MM.1S (cell line): ENCODE results near the gene RAB3IL1.

Experiments
- EZH2 ChIP-seq: fragments of 300-600 bp; sonication (generic); optimal IDR thresholded peaks from 2 replicates; pipeline ENCODE3; 2017; ENCODE audit warnings: low read depth, mild to moderate bottlenecking, antibody characterized with exemption, low read length, mixed read lengths
- TF ChIP-seq, protein P1 (sequence below): fragments of 300-600 bp; sonication (generic); IDR thresholded peaks from 2 replicates; pipeline ENCODE4 v1.5.1; 2016; ENCODE audit warnings: antibody characterized with exemption, low read length, mixed read lengths

DNA sequence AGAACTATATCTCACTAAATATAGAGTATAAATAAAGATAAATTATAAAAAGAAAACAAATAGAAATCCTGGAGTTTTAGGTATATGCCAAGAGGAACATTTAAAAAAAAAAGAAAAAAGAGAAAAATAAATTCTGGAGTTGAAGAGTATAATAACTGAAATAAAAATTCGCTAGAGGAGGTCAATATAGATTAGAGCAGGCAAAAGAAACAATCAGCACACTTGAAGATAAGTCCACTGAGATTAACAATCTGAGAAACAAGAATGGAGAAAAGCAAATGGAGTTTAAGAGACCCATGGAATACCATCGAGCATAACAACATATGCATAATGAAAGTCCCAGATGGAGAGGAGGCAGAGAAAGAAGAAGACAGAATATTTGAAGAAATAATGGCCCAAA lies 18.5 kb upstream of the RAB3IL1 start:
- TF ChIP-seq, protein P1, sequence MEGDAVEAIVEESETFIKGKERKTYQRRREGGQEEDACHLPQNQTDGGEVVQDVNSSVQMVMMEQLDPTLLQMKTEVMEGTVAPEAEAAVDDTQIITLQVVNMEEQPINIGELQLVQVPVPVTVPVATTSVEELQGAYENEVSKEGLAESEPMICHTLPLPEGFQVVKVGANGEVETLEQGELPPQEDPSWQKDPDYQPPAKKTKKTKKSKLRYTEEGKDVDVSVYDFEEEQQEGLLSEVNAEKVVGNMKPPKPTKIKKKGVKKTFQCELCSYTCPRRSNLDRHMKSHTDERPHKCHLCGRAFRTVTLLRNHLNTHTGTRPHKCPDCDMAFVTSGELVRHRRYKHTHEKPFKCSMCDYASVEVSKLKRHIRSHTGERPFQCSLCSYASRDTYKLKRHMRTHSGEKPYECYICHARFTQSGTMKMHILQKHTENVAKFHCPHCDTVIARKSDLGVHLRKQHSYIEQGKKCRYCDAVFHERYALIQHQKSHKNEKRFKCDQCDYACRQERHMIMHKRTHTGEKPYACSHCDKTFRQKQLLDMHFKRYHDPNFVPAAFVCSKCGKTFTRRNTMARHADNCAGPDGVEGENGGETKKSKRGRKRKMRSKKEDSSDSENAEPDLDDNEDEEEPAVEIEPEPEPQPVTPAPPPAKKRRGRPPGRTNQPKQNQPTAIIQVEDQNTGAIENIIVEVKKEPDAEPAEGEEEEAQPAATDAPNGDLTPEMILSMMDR: no peak
- TF ChIP-seq EZH2: no peak
